Heart right ventricle (tissue), 16 donors: ENCODE results near the gene CEP135. TPM values are rescaled to one million over a fixed set of nuclear protein-coding genes. Genes with fewer than 3 reads are reported as not detected.
"Not testable (repeated sequence)": the region's sequence is repeated elsewhere in the genome, so short reads cannot be mapped to it uniquely, and the experiment has no call there.

Experiments
- ATAC-seq, 8 donors: fragments of 200-7000 bp; cut with Tn5 transposase; one replicate each; pipeline ENCODE4 v1.9.1; 2020; ENCODE audit warnings: mild to moderate bottlenecking in 8 of 8, moderate library complexity in 8 of 8, moderate number of reproducible peaks in 1 of 8
- DNase-seq, 2 donors: peaks; one replicate each; pipeline ENCODE4 v3.0.0-alpha.2; 2020
- H3K27ac ChIP-seq, 10 donors: fragments of 200-600 bp; sonication (generic) in 2 of 10; one replicate each; pipeline versions ENCODE4 v1.5.0 to v1.8.0; 2020 to 2022; ENCODE audit warnings: mild to moderate bottlenecking in 3 of 10
- H3K27me3 ChIP-seq, 7 donors: fragments of 200-600 bp; one replicate each; pipeline ENCODE4 v1.8.0; 2021 to 2022; ENCODE audit warnings: mild to moderate bottlenecking in 2 of 7
- H3K36me3 ChIP-seq, 9 donors: fragments of 200-600 bp; sonication (generic) in 1 of 9; one replicate each; pipeline versions ENCODE4 v1.5.0 to v1.8.0; 2020 to 2022; ENCODE audit warnings: mild to moderate bottlenecking in 2 of 9
- H3K4me1 ChIP-seq, 9 donors: fragments of 200-600 bp; sonication (generic) in 1 of 9; one replicate each; pipeline versions ENCODE4 v1.5.0 to v1.8.0; 2020 to 2022; ENCODE audit warnings: mild to moderate bottlenecking in 4 of 9
- H3K4me3 ChIP-seq, 10 donors: fragments of 200-600 bp; sonication (generic) in 2 of 10; one replicate each; pipeline versions ENCODE4 v1.5.0 to v1.8.0; 2020 to 2022; ENCODE audit warnings: mild to moderate bottlenecking in 7 of 10, moderate library complexity in 2 of 10
- H3K9me3 ChIP-seq, 11 donors: fragments of 200-600 bp in 10 of 11; sonication (generic) in 2 of 11; one replicate each; pipeline versions ENCODE4 v1.5.0 to v1.8.0; 2013 to 2022; ENCODE audit warnings: mild to moderate bottlenecking in 2 of 11, control low read depth in 1 of 11, moderate library complexity in 1 of 11
- CTCF ChIP-seq, 9 donors: fragments of 200-600 bp; sonication (generic) in 2 of 9; IDR thresholded peaks; one replicate each; pipeline versions ENCODE4 v1.5.0 to v1.8.0; 2021 to 2022; ENCODE audit warnings: antibody characterized with exemption in 9 of 9, mild to moderate bottlenecking in 5 of 9, moderate library complexity in 1 of 9
- WGBS, 2 donors: extraction: QIAGEN DNeasy Blood & Tissue Kit; methylation state at CpG; one replicate each; pipeline ENCODE4 v1.1.7; 2013; ENCODE audit warnings: inconsistent platforms in 1 of 2; 5-methylcytosine and 5-hydroxymethylcytosine counted together
- intact Hi-C, 10 donors: fragments of 100-400 bp; cut with DNase I; formaldehyde crosslinking; loops; one replicate each; pipeline versions ENCODE4 v1.11.1 to v1.14.2; 2022
- polyA plus RNA-seq, 2 donors: library from polyadenylated mRNA; stranded (reverse); fragments of 200-250 nt; gene quantifications; one replicate each; pipeline ENCODE4 v1.2.3, GENCODE V29; 2013
- total RNA-seq, 10 donors: library from RNA; stranded (reverse); fragmentation: NEBNext Ultra II Directional in 3 of 10; extraction: Animal tissue kit (Norgen Biotek cat#: 25700) in 3 of 10; gene quantifications; one replicate each; pipeline versions ENCODE4 v1.2.1 to v1.2.4, GENCODE V29; 2021 to 2023
- donor health status: Arrhythmogenic right ventricular cardiomyopathy.
- donor health status: ischemic (EF 13 %, LVEDD 7.1; RV severe dilation, severe dysfunction).
- donor health status: healthy with polysubstance abuse.
- donor health status: DM: no; HTN: yes; CAD: no.
- donor health status: DM: no; HTN: no; CAD: no.
- donor health status: ischemic (EF 25% LVEDD 6.9; RV normal size, moderate dysfunction).
- donor health status: ischemic (EF 25% LVEDD 5.7; RV mildly dilated, moderate dysfunction).
- donor health status: healthy.
- donor health status: DM: yes; HTN: yes; CAD: no.
- donor health status: Ischemic cardiomyopathy.
- donor health status: ischemic (EF 35%, LVEDD 5.7; RV mildly dilated, moderate dysfunction).
- donor health status: nonischemic (EF 11% LVEDD 7.7; RV severe dilation, severe dysfunction).
- donor health status: DM: yes; HTN: yes; CAD: no.
- donor health status: PGD.
- donor health status: ischemic (EF 29% LVEDD 5.4; RV normal size, mild dysfunction).
- donor health status: nonischemic (EF 23%, LVEDD 6.1; RV moderate dilation, normal function).

CEP135 gene
- total and polyA plus RNA-seq, 12 donors, result 0.90 to 4.0 (median 2.4) TPM

GRCh38 chr4:56062106-56062505, 113.4 kb downstream of the CEP135 start:
- ATAC-seq (no peak), DNase-seq (no peak)
- 82 to 89% methylated on average over 3 of the region's 3 CpGs for WGBS, 2 donors
- intact Hi-C loops, result no loop called here
- Histone ChIP-seq H3K4me3 (no peak overlapping the region), H3K27me3 (peaks cover 0 to 41% (median 5%) of the 10 kb centered on the region in 7 donors), H3K36me3 (no peaks in the 10 kb centered on the region), H3K27ac (no peak overlapping the region), H3K4me1 (no peaks in the 10 kb centered on the region), H3K9me3 (no peaks in the 10 kb centered on the region)
- no peak for TF ChIP-seq CTCF (IDR thresholded peaks at IDR 0.05)

- DNase-seq, result no peak
- Histone ChIP-seq H3K27ac (no peak overlapping the region), H3K9me3 (no peaks in the 10 kb centered on the region), H3K36me3 (no peaks in the 10 kb centered on the region), H3K27me3 (peaks cover 0 to 37% (median 5%) of the 10 kb centered on the region in 7 donors), H3K4me3 (no peak overlapping the region), H3K4me1 (no peaks in the 10 kb centered on the region)
- TF ChIP-seq CTCF (IDR thresholded peaks at IDR 0.05), result no peak
- whole genome bisulfite sequencing, 2 donors, result 62 to 73% methylated on average over 4 of the region's 4 CpGs
- intact Hi-C loops, result no loop called here
- no peak for ATAC-seq
Observed at GRCh38 chr4:56062526-56063145, 113.9 kb downstream of the CEP135 start.

- Histone ChIP-seq H3K4me3 (no peak overlapping the region), H3K36me3 (no peaks in the 10 kb centered on the region), H3K9me3 (peaks cover 0 to 6% (median 0%) of the 10 kb centered on the region in 11 donors), H3K27me3 (peaks cover 0 to 12% (median 0%) of the 10 kb centered on the region in 7 donors), H3K4me1 (no peaks in the 10 kb centered on the region), H3K27ac (no peak overlapping the region)
- WGBS, 2 donors, result 93% methylated on average over 2 of the region's 2 CpGs
- no peak for TF ChIP-seq CTCF (IDR thresholded peaks at IDR 0.05)
- ATAC-seq (no peak), DNase-seq (no peak)
- intact Hi-C loops, result no loop called here
Observed at GRCh38 chr4:56066493-56066892, 117.7 kb downstream of the CEP135 start.

GRCh38 chr4:56067826-56068225, 119.1 kb downstream of the CEP135 start:
- Histone ChIP-seq H3K4me1 (no peaks in the 10 kb centered on the region), H3K27ac (no peak overlapping the region), H3K9me3 (peaks cover 0 to 6% (median 0%) of the 10 kb centered on the region in 11 donors), H3K27me3 (peaks cover 0 to 12% (median 0%) of the 10 kb centered on the region in 7 donors), H3K36me3 (no peaks in the 10 kb centered on the region), H3K4me3 (no peak overlapping the region)
- WGBS, 2 donors, result 85 to 89% methylated on average over 6 of the region's 6 CpGs
- intact Hi-C loops, result no loop called here
- ATAC-seq (no peak), DNase-seq (no peak)
- TF ChIP-seq CTCF (IDR thresholded peaks at IDR 0.05), result no peak

- ATAC-seq, H3K4me3 ChIP-seq, H3K27me3 ChIP-seq, H3K36me3 ChIP-seq, H3K27ac ChIP-seq, DNase-seq, intact Hi-C loops, H3K4me1 ChIP-seq: not testable (repeated sequence)
- WGBS, 2 donors, result 90 to 94% methylated on average over 3 of the region's 3 CpGs
- H3K9me3 ChIP-seq, result peaks cover 0 to 16% (median 0%) of the 10 kb centered on the region in 11 donors
Observed at GRCh38 chr4:56072730-56073129, 124.0 kb downstream of the CEP135 start.
